ENCODE data around the gene TRIM7. TPM values are rescaled to one million over a fixed set of nuclear protein-coding genes. Genes with fewer than 3 reads are reported as not detected.

The TRIM7 gene
- total RNA-seq, 2 experiments from 2014 or later, result 1.9 TPM

- ChIA-PET CTCF (interaction anchor here (0.9 to 7.2 kb wide), 2 partner anchors 13 to 19 kb away, joined by 3 to 94 read pairs; no protein-coding TSS in a partner anchor), POLR2A (interaction anchor here (2.5 kb wide), 1 partner anchor 11 kb away, joined by 17 read pairs; no protein-coding TSS in a partner anchor)
These were observed 1.8 kb downstream of the TRIM7 start for GRCh38 chr5:181203093-181203711.

DNA sequence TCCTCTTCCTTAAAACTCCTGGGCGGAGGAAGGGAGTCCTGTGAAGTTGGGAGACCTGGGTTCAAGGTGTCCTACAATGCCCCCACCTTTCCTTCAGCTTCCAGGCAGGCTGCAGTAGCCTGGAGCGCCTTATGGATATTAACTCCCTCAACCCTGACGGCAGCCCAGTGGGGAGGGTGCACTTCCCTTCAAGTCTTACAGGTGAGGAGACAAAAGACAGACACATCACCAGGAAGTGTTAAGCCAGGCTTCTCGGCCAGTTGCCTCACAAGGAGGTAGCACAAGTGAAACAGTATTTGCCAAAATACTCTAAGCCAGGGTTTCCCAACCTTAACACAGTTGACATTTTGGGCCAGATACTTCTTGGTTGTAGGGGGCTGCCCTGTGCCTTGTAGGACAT is 4.2 kb downstream of the TRIM7 start:
- POLR2A ChIA-PET, result no interaction called here
- CTCF ChIA-PET, result interaction anchor here (1.3 kb wide), 1 partner anchor 9 kb away, joined by 3 read pairs; no protein-coding TSS in a partner anchor

GRCh38 chr5:181199881-181200638 is 4.9 kb downstream of the TRIM7 start:
- CTCF ChIA-PET, result interaction anchor here (1.3 kb wide), 1 partner anchor 8 kb away, joined by 3 read pairs; no protein-coding TSS in a partner anchor
- POLR2A ChIA-PET, result no interaction called here

- CTCF ChIA-PET, result interaction anchor here (1.9 kb wide), 1 partner anchor 14 kb away, joined by 4 read pairs; no protein-coding TSS in a partner anchor
- POLR2A ChIA-PET, result no interaction called here
These were observed 6.0 kb downstream of the TRIM7 start for GRCh38 chr5:181198905-181199519.

GRCh38 chr5:181198106-181198685 is 6.8 kb downstream of the TRIM7 start:
- POLR2A ChIA-PET, result no interaction called here
- CTCF ChIA-PET, result interaction anchor here (1.9 kb wide), 1 partner anchor 13 kb away, joined by 4 read pairs; no protein-coding TSS in a partner anchor

DNA sequence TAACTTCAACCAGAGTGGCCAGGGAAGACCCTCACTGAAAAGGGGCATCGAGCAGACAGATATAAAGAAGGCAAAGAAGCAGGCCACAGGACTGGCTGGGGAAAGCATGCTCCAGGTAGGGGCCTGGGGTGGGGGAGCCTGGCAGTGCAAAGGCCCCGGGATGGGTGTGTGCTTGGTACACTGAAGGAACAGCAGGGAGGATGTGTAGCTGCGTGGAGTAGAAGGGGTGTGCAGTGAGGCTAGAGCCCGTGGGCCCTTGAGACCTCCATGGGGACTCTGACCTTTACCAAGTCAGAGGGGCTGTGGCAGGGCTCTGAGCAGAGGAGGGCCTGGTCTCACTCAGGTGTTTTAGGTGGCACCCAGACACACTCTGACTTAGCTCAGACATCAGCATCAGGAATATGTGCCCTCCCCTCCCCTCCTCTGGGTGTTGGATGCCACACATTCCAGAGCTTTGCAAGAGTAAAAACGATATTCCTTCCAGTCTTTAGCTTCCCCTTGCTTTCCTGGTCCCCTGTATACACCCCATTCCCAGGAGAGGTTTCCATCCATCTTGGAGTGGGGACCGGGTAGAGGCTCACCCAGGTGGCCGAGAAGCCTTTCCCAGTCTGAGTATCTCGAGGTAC is 7.6 kb downstream of the TRIM7 start:
- ChIA-PET CTCF (interaction anchor here (1.2 to 1.9 kb wide), 2 partner anchors 12 to 13 kb away, joined by 4 read pairs; no protein-coding TSS in a partner anchor), POLR2A (no interaction called here)

GRCh38 chr5:181195249-181195761 is 9.7 kb downstream of the TRIM7 start:
- ChIA-PET CTCF (no interaction called here), POLR2A (no interaction called here)

DNA sequence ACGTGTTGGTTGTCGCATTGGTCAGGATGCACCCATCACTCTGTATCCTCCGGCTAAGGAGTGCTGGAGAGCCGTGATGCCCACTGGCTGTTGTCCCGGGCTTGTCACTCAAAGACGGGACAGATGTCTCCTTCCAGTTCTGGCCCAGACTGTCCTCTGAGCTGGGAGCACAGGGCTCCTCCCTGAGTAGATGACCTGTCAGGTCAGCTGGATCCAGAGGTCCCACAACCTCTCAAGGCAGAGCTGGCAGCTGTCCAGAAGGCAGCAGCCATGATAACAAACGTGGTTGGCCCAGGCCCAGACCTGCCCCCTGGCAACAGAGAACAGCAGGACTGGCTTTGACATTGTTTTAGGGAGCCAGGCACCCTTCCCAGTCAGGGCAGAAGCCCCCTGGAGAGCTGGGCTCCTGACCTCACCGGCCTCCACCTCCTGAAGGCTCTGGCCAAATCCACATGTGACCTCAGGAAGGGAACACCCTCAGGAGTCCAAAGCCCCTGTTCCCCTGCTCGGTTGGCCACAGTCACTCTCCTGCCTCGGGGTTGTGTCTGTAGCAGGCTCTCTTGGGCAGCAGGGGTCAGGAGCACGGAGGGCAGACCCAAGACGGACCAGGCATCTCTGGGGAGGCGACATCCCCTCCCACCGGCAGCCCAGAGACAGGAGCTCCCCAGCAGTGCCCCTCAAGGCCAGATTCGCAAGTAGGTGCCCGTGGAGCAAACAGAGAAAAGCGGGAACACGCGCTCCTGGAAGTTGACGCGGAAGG is 10.3 kb downstream of the TRIM7 start:
- CTCF ChIA-PET, result interaction anchor here (0.7 kb wide), 1 partner anchor 12 kb away, joined by 3 read pairs; no protein-coding TSS in a partner anchor

GRCh38 chr5:181193656-181194055 is 11.3 kb downstream of the TRIM7 start:
- POLR2A ChIA-PET, result no interaction called here
- CTCF ChIA-PET, result interaction anchor here (0.7 kb wide), 1 partner anchor 13 kb away, joined by 3 read pairs; no protein-coding TSS in a partner anchor

More for the DNA sequence above, 10.3 kb downstream of the TRIM7 start:
- POLR2A ChIA-PET, result no interaction called here

DNA sequence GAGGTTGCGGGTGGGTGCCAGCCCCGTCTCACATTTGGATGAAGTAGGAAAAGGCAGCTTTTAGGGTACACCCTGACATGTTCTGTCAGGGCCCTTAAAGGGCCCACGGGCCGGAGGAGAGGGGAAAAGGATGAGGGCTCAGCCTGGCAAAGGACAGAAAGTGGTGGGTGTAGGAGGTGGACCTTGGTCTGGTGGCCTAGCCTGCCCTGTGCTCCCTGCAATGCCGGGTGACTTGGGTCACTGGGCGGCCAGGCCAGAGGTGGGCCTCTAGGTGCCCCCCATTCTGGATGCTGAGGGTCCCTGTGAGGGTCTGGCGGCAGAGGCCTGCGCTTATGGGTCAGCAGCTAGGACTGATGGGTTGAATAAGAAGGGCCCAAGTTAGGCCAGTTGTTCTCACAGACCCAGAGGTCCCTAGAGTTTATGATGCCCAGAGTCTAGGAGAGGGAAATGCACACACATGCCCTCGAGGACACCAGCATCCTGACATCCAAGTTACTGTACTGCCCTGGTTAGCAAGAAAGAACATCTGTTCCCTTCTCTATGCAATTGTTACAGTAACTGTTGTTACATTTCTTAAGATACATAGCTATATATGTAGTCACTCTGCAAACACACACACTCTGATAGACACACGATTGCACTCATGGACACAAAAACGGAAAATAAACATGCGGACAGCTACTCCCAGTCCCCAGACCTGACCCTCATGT is 12.5 kb downstream of the TRIM7 start:
- CTCF ChIA-PET, result interaction anchor here (0.7 to 7.2 kb wide), 3 partner anchors 8 to 79 kb away, joined by 3 to 94 read pairs (median 3); partner anchors contain the start of gene TRIM7
- POLR2A ChIA-PET, result interaction anchor here (0.6 to 2.6 kb wide), 7 partner anchors 12 to 68 kb away, joined by 3 to 18 read pairs (median 4); partner anchors contain the start of genes TRIM52 and TRIM7

DNA sequence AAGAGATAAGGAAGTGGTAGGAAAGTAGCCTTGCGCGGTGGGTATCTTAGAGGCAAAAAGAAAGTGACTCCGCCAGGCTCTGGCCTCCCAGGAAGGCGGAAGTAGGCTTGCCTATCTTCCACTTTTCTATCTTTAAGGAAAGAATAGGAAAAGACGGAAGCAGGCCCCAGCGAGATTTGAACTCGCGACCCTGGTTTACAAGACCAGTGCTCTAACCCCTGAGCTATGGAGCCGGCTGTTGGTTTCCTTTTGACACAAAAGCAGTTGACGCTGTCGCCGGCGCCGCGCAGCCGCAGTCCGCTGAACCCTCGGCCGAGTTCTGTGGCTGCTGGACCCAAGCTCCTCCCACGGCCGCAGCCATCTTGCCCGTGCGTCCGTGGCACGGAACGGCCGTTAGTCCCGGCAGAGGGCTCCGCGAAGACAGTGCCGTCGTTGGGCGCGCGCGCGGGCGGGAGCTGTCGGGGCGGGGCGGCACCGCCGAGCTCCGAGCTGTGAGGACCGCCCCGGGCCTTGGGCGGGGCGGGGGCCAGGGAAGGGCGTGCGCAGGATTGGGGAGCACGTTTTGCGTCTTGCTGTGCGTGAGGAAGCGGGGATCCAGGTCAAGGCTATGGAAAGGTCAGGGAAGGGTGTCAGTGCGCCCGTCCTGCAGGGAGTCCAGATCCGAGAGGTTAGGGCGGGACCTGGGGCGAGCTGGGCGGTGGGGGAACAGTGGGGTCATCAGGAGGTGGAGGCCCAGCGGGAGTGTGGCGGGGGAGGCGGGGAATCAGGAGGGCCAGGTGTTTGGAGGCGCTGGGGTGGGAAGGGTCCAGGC is 13.3 kb downstream of the TRIM7 start:
- CTCF ChIA-PET, result interaction anchor here (0.7 to 7.2 kb wide), 3 partner anchors 8 to 80 kb away, joined by 3 to 94 read pairs (median 3); partner anchors contain the start of gene TRIM7
- POLR2A ChIA-PET, result interaction anchor here (0.6 to 2.6 kb wide), 11 partner anchors 12 to 70 kb away, joined by 3 to 18 read pairs (median 4); partner anchors contain the start of genes TRIM52 and TRIM7

DNA sequence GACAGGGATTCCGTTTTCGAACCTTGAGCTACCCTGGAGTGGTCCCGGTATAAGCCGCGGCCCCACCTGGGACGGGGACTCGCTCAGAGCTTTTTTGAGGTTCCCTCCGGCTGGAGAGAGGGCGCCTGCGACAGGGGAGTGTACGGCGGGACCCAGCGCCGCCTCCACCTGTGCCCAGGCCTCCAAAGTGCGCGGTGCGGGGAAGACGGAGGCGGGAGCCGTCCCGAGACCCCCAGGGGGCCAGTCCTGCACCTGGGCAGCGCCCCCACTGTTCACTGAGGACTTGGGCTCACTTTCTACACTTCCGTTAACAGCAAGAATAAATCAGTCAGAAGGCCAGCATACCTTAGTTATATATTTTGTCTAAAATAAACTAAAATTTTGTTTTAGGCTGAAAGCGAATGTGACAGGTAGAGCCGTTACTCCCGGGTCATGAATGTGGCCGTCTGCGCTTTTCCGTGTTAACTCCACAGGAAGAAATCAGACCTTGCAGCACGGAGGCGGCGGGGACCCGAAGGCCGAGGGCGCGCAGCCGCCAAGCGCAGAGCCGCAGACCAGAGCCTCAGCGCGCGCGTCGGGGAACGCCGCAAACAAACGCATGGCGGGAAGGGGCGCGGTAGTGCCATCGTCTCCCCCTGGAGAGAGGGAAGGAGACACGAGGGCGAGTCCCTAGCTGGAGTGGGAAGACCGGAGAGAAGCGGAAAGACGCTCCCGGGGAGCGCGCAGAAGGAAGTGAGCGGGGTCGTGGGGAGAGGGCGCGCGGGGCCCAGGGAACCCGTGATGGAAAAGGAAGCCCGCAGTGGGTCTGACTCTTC is 14.1 kb downstream of the TRIM7 start:
- CTCF ChIA-PET, result interaction anchor here (0.9 to 7.2 kb wide), 6 partner anchors 14 to 70 kb away, joined by 3 to 94 read pairs (median 8); partner anchors contain the start of genes RACK1, TRIM41, TRIM52 and TRIM7
- POLR2A ChIA-PET, result interaction anchor here (0.6 to 2.8 kb wide), 12 partner anchors 13 to 71 kb away, joined by 3 to 26 read pairs (median 5); partner anchors contain the start of genes TRIM41, TRIM52 and TRIM7

GRCh38 chr5:181189962-181190710 is 14.9 kb downstream of the TRIM7 start:
- CTCF ChIA-PET, result interaction anchor here (0.6 to 7.2 kb wide), 9 partner anchors 15 to 71 kb away, joined by 3 to 94 read pairs (median 5); partner anchors contain the start of genes RACK1, TRIM41, TRIM52 and TRIM7

GRCh38 chr5:181189363-181189961 is 15.5 kb downstream of the TRIM7 start:
- ChIA-PET POLR2A (interaction anchor here (0.5 to 2.8 kb wide), 11 partner anchors 15 to 382 kb away, joined by 3 to 26 read pairs (median 4); partner anchors contain the start of genes RACK1, TRIM41 and TRIM7), CTCF (interaction anchor here (0.6 to 7.2 kb wide), 8 partner anchors 16 to 72 kb away, joined by 3 to 94 read pairs (median 9); partner anchors contain the start of genes RACK1, TRIM41, TRIM52 and TRIM7)

More at GRCh38 chr5:181189962-181190710, 14.9 kb downstream of the TRIM7 start:
- POLR2A ChIA-PET, result interaction anchor here (0.5 to 2.8 kb wide), 11 partner anchors 15 to 383 kb away, joined by 3 to 26 read pairs (median 4); partner anchors contain the start of genes RACK1, TRIM41 and TRIM7
